Measurements from ENCODE around the gene OPN3. TPM values are rescaled to one million over a fixed set of nuclear protein-coding genes. Genes with fewer than 3 reads are reported as not detected.

Gene OPN3
- total RNA-seq, 3 donors from 2014 or later, result 12.0 to 22.4 (median 16.1) TPM

- intact Hi-C loops (cut with DNase I; ENCODE audit: low total_unique reads), result no loop called here
- no peak for DNase-seq (ENCODE audit: low spot score in 2 of 2)
- no peaks in the 10 kb centered on the region for H3K27me3 ChIP-seq
- no peak overlapping the region for H3K4me3 ChIP-seq
- no peaks in the 10 kb centered on the region for H3K36me3 ChIP-seq
- H3K9me3 ChIP-seq, result no peaks in the 10 kb centered on the region
- H3K27ac ChIP-seq, result no peak overlapping the region
- TF ChIP-seq POLR2AphosphoS5 (IDR thresholded peaks at IDR 0.05), result no peak
- TF ChIP-seq, protein P1, sequence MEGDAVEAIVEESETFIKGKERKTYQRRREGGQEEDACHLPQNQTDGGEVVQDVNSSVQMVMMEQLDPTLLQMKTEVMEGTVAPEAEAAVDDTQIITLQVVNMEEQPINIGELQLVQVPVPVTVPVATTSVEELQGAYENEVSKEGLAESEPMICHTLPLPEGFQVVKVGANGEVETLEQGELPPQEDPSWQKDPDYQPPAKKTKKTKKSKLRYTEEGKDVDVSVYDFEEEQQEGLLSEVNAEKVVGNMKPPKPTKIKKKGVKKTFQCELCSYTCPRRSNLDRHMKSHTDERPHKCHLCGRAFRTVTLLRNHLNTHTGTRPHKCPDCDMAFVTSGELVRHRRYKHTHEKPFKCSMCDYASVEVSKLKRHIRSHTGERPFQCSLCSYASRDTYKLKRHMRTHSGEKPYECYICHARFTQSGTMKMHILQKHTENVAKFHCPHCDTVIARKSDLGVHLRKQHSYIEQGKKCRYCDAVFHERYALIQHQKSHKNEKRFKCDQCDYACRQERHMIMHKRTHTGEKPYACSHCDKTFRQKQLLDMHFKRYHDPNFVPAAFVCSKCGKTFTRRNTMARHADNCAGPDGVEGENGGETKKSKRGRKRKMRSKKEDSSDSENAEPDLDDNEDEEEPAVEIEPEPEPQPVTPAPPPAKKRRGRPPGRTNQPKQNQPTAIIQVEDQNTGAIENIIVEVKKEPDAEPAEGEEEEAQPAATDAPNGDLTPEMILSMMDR (IDR thresholded peaks at IDR 0.05), result no peak
- TF ChIP-seq POLR2A (IDR thresholded peaks at IDR 0.05), result no peak
- no peaks in the 10 kb centered on the region for H3K4me1 ChIP-seq
Observed at GRCh38 chr1:241638099-241638682, 2.0 kb downstream of the OPN3 start.

DNA sequence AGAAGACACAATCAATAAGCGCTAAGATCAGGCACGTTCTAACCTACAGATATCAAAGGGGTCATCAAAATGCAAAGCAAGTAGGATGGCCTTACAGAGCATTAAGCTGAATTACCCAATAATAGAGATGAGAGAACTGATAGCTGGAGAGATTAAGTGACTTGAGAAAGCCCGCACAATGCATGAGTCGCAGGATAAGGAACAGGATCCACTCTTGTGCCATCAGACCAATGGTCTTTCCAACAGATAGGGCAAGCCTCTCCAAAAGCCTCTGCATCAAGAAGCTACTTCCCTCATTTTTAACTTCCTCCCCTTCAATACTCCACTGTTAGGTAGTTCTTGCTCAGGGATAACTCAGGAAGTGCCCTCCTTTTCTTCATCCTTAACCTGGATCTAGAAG is 2.6 kb downstream of the OPN3 start:
- TF ChIP-seq POLR2AphosphoS5 (IDR thresholded peaks at IDR 0.05) (no peak), POLR2A (IDR thresholded peaks at IDR 0.05) (no peak)
- TF ChIP-seq, protein P1 (IDR thresholded peaks at IDR 0.05), result no peak
- no peak overlapping the region for H3K4me3 ChIP-seq
- intact Hi-C loops (cut with DNase I; ENCODE audit: low total_unique reads), result no loop called here
- H3K4me1 ChIP-seq, result no peaks in the 10 kb centered on the region
- H3K36me3 ChIP-seq, result no peaks in the 10 kb centered on the region
- no peak overlapping the region for H3K27ac ChIP-seq
- H3K27me3 ChIP-seq, result no peaks in the 10 kb centered on the region
- DNase-seq (ENCODE audit: low spot score in 2 of 2), result no peak
- H3K9me3 ChIP-seq, result no peaks in the 10 kb centered on the region

DNA sequence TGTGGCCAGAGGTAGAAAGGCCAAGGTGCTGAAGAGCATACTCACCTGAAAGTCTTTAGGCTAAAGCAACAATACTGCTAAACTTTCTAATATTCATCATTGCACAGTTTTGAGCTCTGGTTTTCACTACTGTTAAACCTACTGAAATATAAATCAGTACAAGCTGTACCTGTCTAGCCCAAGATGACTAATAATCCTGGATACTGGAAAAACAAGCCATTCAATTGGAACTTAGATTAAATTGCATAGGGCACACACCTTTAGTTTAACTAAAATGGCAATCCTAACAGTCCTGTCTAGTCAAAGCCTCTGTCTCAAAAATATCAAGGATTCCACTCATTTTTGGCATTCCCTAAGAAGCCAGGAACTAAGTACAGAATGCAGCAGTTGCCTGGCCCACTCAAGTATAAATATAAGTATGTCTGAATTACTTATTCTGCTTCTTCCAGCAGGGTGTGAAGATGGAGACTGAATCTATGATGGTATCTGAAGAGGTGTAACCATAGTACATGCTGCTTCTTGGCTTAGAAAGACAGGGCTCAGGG is 3.1 kb downstream of the OPN3 start:
- no peaks in the 10 kb centered on the region for H3K36me3 ChIP-seq
- H3K9me3 ChIP-seq, result no peaks in the 10 kb centered on the region
- H3K4me1 ChIP-seq, result no peaks in the 10 kb centered on the region
- intact Hi-C loops (cut with DNase I; ENCODE audit: low total_unique reads), result no loop called here
- no peak overlapping the region for H3K27ac ChIP-seq
- H3K27me3 ChIP-seq, result no peaks in the 10 kb centered on the region
- DNase-seq (ENCODE audit: low spot score in 2 of 2), result no peak
- no peak overlapping the region for H3K4me3 ChIP-seq
- TF ChIP-seq, protein P1 (IDR thresholded peaks at IDR 0.05), result no peak
- no peak for TF ChIP-seq POLR2AphosphoS5 (IDR thresholded peaks at IDR 0.05)
- TF ChIP-seq POLR2A (IDR thresholded peaks at IDR 0.05), result no peak

- no peak for DNase-seq (ENCODE audit: low spot score in 2 of 2)
- no peaks in the 10 kb centered on the region for H3K27me3 ChIP-seq
Observed at GRCh38 chr1:241636291-241636690, 3.9 kb downstream of the OPN3 start.

GRCh38 chr1:241635556-241636152 is 4.5 kb downstream of the OPN3 start:
- intact Hi-C loops (cut with DNase I; ENCODE audit: low total_unique reads), result no loop called here
- Histone ChIP-seq H3K27ac (no peak overlapping the region), H3K36me3 (no peaks in the 10 kb centered on the region), H3K4me3 (no peak overlapping the region), H3K9me3 (no peaks in the 10 kb centered on the region), H3K4me1 (no peaks in the 10 kb centered on the region), H3K27me3 (no peaks in the 10 kb centered on the region)
- no peak for TF ChIP-seq POLR2A (IDR thresholded peaks at IDR 0.05)
- TF ChIP-seq, protein P1 (IDR thresholded peaks at IDR 0.05), result no peak
- no peak for TF ChIP-seq POLR2AphosphoS5 (IDR thresholded peaks at IDR 0.05)
- no peak for DNase-seq (ENCODE audit: low spot score in 2 of 2)

More at GRCh38 chr1:241636291-241636690, 3.9 kb downstream of the OPN3 start:
- no peaks in the 10 kb centered on the region for H3K36me3 ChIP-seq
- no peaks in the 10 kb centered on the region for H3K9me3 ChIP-seq
- H3K4me3 ChIP-seq, result no peak overlapping the region
- intact Hi-C loops (cut with DNase I; ENCODE audit: low total_unique reads), result no loop called here
- H3K27ac ChIP-seq, result no peak overlapping the region
- TF ChIP-seq POLR2AphosphoS5 (IDR thresholded peaks at IDR 0.05), result no peak
- TF ChIP-seq, protein P1 (IDR thresholded peaks at IDR 0.05), result no peak
- no peak for TF ChIP-seq POLR2A (IDR thresholded peaks at IDR 0.05)
- H3K4me1 ChIP-seq, result no peaks in the 10 kb centered on the region

Measured in breast epithelium (tissue), 4 donors.